Activated T-helper 1 cell treated with anti-CD3 and anti-CD28 coated beads, Interleukin-2, amount 50 U/mL, for 16 hours (primary cell): ENCODE measurements around the gene RIC8B.

Experiments
- DNase-seq, 2 donors: peaks; one replicate each; pipeline ENCODE4 v3.0.0-alpha.2; 2020; ENCODE audit warnings: low read depth in 1 of 2, low spot score in 1 of 2

The RIC8B gene

DNA sequence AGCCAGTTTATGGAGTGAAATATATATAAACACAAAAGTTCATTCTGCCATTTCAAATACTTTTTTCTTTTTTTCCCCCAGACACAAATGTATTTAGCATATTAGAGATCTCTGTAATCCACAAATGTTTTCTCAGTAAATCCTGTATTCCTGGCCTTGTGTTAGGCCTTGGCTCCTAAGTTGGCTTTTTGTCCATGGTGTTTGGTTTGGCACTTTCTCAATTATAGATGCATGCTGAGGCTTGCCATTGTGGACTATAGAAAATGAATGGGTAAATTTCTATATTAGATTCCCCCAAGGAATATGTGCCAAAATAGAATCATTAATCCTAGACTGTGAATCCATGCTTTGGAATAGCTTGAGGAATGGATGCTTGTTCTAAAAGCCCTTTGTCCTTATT is 17.0 kb downstream of the RIC8B start:
- no peak for DNase-seq

DNA sequence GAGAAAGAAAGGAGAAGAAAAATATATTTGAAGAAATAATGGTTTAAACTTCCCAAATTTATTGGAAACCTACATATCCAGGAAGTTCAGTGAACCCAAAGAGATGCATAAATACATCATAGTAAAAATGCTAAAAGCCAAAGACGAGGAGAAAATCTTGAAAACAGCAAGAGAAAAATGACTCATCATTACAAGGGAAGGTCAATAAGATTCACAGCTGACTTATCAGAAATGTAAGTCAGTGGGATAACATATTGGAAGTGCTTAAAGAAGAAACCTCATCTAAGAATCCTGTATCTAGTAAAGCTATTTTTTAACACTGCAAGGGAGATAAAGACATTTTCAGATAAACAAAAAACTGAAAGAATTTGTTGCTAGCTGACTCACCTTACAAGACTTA is 19.9 kb downstream of the RIC8B start:
- no peak for DNase-seq

DNA sequence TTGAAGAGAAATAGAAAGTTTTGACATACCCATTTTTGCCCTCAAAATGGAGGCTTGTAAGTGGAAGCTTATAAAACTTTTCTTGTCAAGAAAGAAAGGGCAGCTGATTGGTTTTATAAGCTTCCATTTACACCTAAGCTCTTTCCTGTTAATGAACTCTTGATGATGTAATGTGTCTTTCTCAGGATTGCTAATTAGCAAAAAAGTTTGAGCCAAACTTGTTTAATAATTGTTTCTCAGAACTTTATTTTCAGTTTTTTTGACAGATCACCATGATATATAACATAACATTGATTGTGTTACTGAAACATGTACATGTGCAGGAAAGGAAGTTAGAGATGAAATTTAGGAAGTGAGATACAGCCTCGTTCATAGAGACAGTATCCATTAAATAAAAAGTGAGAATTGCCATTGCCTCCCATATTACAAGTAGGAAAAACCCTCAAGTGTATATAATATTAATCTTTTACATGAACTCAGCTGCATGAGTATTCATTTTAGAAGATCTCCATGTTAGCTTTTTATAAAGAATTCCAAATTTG is 26.8 kb downstream of the RIC8B start:
- DNase-seq: no peak

DNA sequence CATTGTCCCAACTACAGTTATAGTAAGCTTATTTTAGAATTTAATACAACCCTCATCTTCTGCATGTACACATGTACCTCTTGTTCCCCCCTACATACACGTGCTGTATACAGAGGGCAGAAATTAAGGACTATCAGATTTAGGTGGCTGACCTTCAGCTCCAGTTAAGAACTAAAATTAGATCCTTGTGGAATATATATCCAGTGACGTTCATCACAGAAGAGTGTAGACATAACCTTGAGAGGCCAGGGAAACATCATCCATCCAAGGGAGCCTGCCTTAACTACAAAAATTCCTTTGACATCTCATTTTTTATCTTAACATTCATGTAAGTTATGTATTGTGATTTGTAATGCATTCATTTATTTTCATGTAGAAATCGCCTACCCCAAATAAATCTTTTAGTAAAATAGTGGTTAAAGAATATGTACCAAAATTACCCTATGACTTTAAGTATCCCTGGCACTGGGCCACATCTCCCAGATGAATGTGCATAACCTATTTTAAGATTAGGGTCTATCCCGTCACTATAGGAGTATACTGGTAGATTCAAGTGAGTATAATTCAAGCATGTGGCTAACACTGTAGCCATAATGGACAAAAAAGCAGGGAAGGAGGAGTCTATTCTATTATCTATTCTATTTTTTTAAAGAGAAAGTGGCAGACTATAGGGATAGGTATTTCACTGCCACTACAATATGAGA is 27.5 kb downstream of the RIC8B start:
- no peak for DNase-seq

DNA sequence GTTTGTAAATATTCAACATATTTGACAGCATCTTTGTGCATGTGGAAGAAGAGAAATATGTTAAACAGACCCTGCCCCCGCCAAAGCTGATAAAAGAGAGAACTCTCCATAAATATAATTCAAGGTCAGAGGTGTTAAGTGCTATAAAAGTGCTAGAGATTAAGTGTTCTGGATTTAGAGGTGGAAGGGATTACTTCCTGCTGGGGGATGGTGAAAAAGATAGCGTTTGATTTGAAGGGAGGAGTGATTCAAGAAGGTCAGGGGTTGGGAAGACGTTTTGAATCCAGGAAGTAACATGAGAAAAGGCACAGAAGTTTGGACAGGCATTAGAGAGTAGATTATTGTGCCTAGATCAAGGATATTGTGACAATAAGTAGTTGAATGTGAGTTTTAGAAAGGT is 30.2 kb downstream of the RIC8B start:
- DNase-seq: no peak

- DNase-seq: no peak
Measured at GRCh38 chr12:106814714-106815113, 40.2 kb downstream of the RIC8B start.

DNA sequence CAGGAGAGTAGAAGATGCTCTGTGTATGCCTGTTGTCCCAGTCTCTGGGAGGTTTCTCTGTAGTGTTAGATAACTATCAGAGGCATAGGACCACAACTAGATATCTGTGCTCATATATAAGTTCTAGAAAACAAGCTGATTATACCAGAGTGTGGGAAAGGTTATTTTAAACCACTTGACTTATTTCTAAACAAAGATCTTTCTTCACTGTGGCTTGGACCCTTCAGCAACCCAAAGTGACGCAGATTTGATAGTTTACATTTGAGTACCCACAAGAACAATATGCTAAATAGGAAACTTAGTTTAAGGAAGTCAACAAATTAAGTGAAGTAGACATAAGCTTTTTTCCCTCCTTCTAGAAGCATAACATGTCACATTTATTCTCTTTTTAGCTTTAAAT is 41.3 kb downstream of the RIC8B start:
- DNase-seq: no peak

DNA sequence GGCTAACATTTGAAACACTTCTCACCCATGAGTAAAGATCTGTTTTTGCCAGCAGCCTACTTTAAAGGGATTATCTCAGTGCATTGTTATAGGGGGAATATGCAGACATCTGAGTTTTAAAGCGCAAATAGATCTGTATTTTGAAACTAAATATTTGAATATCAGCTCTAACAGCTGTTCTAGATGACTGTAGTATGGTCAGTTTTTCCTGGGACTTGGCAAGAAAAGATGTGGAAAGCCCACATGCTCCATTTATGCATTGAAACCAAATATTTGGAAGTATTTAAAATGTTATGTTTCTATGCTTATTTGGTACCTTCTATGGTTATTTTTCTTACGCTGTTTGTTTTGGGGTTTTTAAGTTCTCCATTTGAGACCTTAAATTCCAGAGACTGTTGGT is 41.7 kb downstream of the RIC8B start:
- no peak for DNase-seq

DNA sequence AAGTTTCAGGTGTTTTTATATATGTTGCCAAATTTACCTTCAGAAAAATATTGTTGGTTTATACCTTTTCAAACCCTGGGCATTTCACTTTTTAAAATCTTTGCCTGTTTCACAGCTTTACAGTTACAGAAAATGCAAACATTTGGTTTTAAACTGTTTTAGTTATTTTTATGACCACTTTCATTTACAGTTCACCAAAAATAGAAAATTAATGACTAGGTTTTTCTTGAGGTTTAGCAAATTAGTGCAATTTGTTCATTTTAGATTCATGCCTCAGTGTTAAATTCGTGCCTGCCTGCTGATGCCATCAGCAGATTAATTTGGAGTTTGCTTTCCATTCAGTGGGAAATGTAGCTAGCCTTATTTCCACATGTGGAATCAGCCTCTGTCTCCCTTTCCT is 45.5 kb downstream of the RIC8B start:
- no peak for DNase-seq

DNA sequence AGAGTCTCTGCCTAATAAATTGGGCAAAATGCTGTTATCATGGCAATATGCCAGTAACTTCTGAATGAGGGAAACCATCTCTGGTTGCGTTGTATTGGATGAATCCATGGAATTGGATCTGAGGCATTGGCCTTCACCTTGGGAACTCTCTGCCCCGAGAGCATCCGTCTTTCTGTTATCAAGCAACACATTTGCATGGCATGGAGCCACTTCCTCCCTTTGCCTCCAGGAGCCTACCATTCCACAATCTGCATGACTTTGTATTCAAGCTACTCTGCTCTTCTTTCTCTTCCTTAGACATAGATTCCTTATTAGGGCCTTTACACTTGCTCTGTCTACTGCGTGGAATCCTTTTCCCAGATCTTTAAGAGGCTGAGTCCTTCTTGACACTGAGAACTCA is 57.2 kb downstream of the RIC8B start:
- DNase-seq: no peak

DNA sequence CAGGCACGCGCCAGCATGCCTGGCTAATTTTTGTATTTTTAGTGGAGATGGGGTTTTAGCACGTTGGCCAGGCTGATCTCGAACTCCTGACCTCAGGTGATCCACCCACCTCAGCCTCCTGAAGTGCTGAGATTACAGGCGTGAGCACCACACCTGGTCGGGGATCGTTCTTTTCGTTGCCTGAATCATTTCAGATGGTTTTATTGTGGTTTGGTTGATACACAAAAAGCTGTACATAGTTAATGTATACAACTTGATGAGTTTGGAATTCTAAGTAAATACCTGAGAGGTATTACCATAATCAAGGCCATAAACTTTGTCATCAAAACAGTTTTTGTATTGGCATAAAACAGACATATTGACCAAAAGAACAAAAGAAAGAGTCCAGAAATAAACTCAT is 63.3 kb downstream of the RIC8B start:
- DNase-seq: no peak

DNA sequence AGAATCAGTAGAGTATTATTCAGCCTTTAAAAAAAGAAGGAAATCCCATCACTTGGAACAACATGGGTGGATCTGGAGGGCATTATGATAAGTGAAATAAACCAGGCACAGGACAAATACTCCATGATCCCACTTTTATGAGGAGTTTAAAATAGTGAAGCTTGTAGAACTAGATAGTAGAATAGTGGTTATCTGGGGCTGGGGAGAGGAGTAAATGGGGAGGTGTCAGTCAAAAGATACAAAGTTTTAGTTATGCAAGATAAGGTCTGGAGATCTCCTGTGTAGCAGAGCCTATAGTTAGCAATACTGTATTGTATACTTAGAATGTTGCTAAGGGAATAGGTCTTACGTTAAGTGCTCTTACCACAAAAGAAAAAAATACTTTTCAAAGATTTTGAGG is 64.9 kb downstream of the RIC8B start:
- DNase-seq: no peak

- no peak for DNase-seq
Measured at GRCh38 chr12:106840243-106840642, 65.8 kb downstream of the RIC8B start.

DNA sequence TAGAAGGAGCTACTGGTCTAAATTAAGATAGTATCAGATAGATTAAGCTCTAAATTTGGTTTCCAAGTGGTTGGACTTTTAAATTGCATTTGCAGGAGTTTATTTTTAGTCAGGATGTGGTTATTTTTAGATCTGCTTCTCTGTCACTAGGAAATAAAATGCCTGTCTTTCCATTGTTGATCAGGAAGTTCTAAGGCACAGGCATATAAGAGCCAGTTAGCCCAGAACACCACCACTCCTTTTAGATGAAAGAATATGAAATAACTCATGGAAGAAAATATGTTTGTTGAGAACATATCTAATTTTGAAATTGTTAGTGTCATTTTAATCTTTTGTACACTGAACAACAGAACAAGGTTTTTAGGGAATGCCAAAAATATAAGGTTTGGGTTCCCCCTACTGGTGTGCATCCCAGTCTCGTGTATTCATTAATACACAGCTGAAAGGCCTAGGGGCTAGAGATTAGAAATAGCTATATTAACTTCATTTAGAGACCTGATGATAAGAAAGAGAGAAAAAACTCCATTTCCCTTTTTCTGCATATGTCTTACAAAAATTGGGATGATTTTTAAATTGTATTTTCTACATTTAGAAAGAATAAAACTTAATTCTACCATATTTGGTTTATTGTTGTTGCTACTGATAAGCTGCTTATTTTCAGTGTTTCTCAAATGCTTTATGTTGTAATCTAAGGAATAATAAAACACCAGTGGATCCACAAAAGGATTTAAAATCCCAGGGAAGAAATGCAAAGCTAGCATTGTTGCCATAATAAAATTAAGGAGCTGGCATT is 67.2 kb downstream of the RIC8B start:
- DNase-seq: no peak

- DNase-seq: no peak
Measured at GRCh38 chr12:106845902-106846301, 71.4 kb downstream of the RIC8B start.

- no peak for DNase-seq
Measured at GRCh38 chr12:106847861-106848260, 73.4 kb downstream of the RIC8B start.

DNA sequence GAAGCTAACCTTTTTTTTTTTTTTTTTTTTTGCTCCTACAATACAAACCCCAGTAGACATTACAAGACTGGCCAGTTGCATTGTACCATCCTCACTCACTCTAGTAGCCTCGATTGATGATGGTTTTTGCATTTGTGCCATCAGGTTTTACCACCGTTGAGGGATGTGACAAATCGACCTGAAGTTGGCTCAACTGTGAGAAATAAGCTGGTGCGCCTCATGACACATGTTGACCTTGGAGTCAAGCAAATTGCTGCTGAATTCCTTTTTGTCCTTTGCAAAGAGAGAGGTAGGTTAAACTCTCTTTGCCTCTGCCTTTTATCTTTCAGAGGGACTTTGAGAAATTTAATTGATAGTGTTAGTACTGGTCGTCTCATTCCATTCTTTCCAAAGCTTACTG is 76.8 kb downstream of the RIC8B start:
- no peak for DNase-seq

DNA sequence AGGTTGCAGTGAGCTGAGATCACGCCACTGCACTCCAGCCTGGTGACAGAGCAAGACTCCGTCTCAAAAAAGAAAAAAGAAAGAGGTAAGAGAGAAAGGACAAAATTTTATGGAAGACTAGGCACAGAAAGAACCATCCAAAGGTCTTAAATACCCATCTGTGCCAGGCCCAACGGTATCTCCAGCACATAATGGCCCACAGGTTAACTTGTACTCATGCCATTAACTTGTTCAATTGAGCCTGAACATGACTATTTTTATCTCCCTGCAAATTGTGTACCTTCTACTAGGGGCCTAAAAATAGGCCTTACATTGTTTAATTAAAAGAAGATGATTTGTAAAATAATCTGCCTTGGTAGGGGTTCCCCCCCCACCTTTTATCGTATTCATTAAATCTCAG is 80.2 kb downstream of the RIC8B start:
- no peak for DNase-seq

- DNase-seq: no peak
Measured at GRCh38 chr12:106855221-106855758, 80.8 kb downstream of the RIC8B start.

DNA sequence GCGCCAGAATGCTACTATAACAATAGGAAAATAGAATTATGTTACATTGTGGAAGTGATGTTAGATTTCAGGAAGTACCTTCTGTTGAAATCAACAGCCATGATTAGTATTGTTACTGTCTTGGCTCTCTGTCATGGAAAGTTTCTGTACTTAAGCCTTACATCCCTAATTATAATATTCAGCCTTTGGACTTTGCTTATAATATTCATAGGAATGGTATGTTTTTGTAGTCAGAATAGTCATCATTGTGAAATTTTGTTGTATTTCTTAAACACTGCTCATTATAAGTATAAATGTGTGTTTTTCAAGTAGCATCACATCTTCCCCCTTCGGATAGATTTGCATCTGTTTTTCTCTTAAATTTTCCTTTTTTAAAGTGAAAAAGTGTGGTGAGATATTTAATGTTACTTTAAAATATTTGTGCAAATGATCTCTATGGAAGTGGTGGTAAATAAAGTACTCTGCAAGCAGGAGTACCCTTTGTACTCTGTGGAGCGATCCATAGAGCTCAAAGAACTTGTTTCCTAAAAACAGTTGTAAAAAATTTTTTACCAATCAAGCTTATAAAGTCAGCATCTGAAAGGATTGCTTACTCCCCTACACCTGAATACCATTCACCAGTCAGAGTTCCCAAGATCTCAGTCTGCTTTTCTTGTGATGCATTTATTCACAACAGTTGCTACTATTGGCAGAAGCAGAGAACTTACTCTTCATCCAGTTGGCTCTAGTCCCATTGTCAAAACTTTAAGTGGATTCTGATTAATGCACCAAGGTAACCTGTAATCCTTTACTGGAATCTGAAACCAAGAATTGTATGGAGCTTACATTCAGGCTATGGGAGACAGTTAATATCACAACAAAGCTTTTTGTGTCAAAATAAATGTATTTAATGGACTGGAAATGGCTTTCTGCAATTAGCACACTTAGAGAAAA is 87.8 kb downstream of the RIC8B start:
- no peak for DNase-seq

GRCh38 chr12:106863189-106863588 is 88.7 kb downstream of the RIC8B start:
- DNase-seq: no peak
